Transverse colon (tissue), 4 donors: ENCODE results near the gene CFAP221. TPM values are rescaled to one million over a fixed set of nuclear protein-coding genes. Genes with fewer than 3 reads are reported as not detected.

Experiments used
- DNase-seq: peaks from one replicate; pipeline ENCODE4 v3.0.0-alpha.2; 2019
- H3K27ac ChIP-seq, 4 donors: fragments of 200-600 bp; sonication (generic); 2 replicates each; pipeline ENCODE4 v1.5.1; 2016 to 2018; ENCODE audit warnings: inconsistent platforms in 4 of 4
- H3K27me3 ChIP-seq: fragments of 200-600 bp; sonication (generic); 2 replicates; pipeline ENCODE4 v1.5.1; 2017; ENCODE audit warnings: inconsistent platforms
- H3K36me3 ChIP-seq, 4 donors: fragments of 200-600 bp; sonication (generic); 2 replicates each; pipeline ENCODE4 v1.5.1; 2017 to 2019; ENCODE audit warnings: inconsistent platforms in 4 of 4
- H3K4me1 ChIP-seq, 4 donors: fragments of 200-600 bp; sonication (generic); 2 replicates each; pipeline ENCODE4 v1.5.1; 2017 to 2020; ENCODE audit warnings: inconsistent platforms in 4 of 4
- H3K4me3 ChIP-seq, 4 donors: fragments of 200-600 bp; sonication (generic); 1 replicate in 1 of 4; 2 replicates in 3 of 4; pipeline versions ENCODE4 v1.5.1 to v1.6.1; 2017 to 2019; ENCODE audit warnings: inconsistent platforms in 4 of 4
- H3K9me3 ChIP-seq, 2 donors: fragments of 200-600 bp; sonication (generic); 2 replicates each; pipeline ENCODE4 v1.5.1; 2017 to 2019; ENCODE audit warnings: inconsistent platforms in 2 of 2
- CTCF ChIP-seq, 5 experiments: fragments of 200-600 bp in 3 of 5; fragments of 450-650 bp in 2 of 5; sonication (generic) in 3 of 5; IDR thresholded peaks; 1 replicate in 2 of 5; 2 replicates in 3 of 5; pipeline ENCODE4 v1.5.1; 2016 to 2017; ENCODE audit warnings: antibody characterized with exemption in 5 of 5, inconsistent platforms in 3 of 5, mild to moderate bottlenecking in 2 of 5, moderate library complexity in 1 of 5
- EP300 ChIP-seq: sonication (generic); formaldehyde crosslinking; IDR thresholded peaks from one replicate; pipeline ENCODE4 v1.6.1; 2017; ENCODE audit warnings: antibody characterized with exemption, low read depth
- POLR2A ChIP-seq: fragments of 450-650 bp; IDR thresholded peaks from one replicate; pipeline ENCODE4 v1.6.1; 2016; ENCODE audit warnings: antibody characterized with exemption, mild to moderate bottlenecking, moderate library complexity
- POLR2AphosphoS5 ChIP-seq, 3 donors: sonication (generic); formaldehyde crosslinking; IDR thresholded peaks; one replicate each; pipeline ENCODE4 v1.6.1; 2016; ENCODE audit warnings: antibody characterized with exemption in 3 of 3
- WGBS, 2 donors: methylation state at CpG; one replicate each; pipeline ENCODE4 v1.1.5; 2018; ENCODE audit warnings: low coverage in 1 of 2; 5-methylcytosine and 5-hydroxymethylcytosine counted together
- in situ Hi-C, 4 donors: fragments of 200-750 bp; cut with MboI; loops; one replicate each; pipeline versions ENCODE4 v1.15.0 to v1.15.1; 2017; ENCODE audit warnings: low sequenced_read_pairs in 3 of 4, low pct_ligation_motif_present in 1 of 4, low pct_unique_long_range_greater_than_20kb in 1 of 4
- intact Hi-C: fragments of 100-400 bp; cut with DNase I; formaldehyde crosslinking; loops from one replicate; pipeline ENCODE4 v1.15.1; 2023; ENCODE audit warnings: low total_unique reads
- total RNA-seq, 4 donors: library from RNA; depleted of rRNA; stranded (reverse); fragments of >200 nt; gene quantifications; one replicate each; pipeline ENCODE4 v1.1.0, GENCODE V29; 2016

The CFAP221 gene
- total RNA-seq, 4 donors from 2014 or later: not detected

- H3K27ac ChIP-seq: no peak overlapping the region
- DNase-seq: no peak
- TF ChIP-seq POLR2A (no peak), EP300 (no peak), POLR2AphosphoS5 (IDR thresholded peaks at IDR 0.05) (no peak), CTCF (IDR thresholded peaks at IDR 0.05) (no peak)
- no peaks in the 10 kb centered on the region for H3K36me3 ChIP-seq
- H3K9me3 ChIP-seq: no peaks in the 10 kb centered on the region
- intact Hi-C loops: no loop called here
- H3K27me3 ChIP-seq: no peaks in the 10 kb centered on the region
- WGBS, 2 donors: 60 to 85% methylated on average over 4 to 6 of the region's 6 CpGs
- in situ Hi-C loops: loop anchor here in 1 of 4 donors (25.0 kb wide), 1 partner anchor 259 kb away; no protein-coding TSS in a partner anchor
- peaks cover 0 to 5% (median 2%) of the 10 kb centered on the region in 4 donors for H3K4me1 ChIP-seq
- H3K4me3 ChIP-seq: no peak overlapping the region
Measured at GRCh38 chr2:119671752-119672151, 127.5 kb downstream of the CFAP221 start.

DNA sequence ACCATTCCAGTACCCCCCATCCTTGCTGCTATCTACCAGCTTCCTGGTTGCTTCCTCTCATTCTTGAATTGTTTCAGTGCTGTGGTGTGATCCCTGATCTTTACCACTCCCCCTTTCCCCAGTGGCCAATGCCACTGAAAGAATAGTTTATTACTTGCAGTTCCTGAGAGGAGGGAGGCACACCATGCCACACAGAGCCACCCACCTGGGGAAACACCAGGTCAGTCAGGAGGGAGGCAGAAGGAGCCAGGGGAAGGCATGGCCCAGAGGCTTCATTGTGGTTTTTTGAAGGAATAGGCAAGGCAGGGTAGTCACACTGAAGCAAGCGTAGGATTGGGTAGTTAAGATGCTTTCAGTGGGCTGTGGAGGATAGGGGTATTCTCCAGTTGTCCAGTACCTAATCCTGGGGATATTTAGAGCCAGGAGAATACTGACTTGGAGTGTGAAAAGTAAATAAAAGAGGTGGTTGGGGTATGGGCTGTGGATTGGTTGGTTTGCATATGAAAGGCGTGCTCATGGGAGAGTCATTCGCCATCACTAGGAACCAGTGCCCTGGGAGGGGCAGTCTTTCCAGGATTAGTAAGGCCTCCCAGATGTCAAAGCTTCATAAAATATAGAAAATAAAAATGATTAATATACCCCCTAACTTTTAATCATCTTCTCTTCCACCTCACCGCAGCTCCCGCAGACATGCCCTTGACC, 128.1 kb downstream of the CFAP221 start:
- 90 to 99% methylated on average over 5 of the region's 5 CpGs for WGBS, 2 donors
- intact Hi-C loops: no loop called here
- DNase-seq: no peak

GRCh38 chr2:119673796-119674195, 129.5 kb downstream of the CFAP221 start:
- H3K4me1 ChIP-seq: peaks cover 0 to 12% (median 2%) of the 10 kb centered on the region in 4 donors
- no peak overlapping the region for H3K4me3 ChIP-seq
- H3K27ac ChIP-seq: no peak overlapping the region
- no peak for DNase-seq
- H3K27me3 ChIP-seq: no peaks in the 10 kb centered on the region
- intact Hi-C loops: no loop called here
- in situ Hi-C loops: loop anchor here in 1 of 4 donors (25.0 kb wide), 1 partner anchor 261 kb away; no protein-coding TSS in a partner anchor
- no peaks in the 10 kb centered on the region for H3K9me3 ChIP-seq
- WGBS, 2 donors: 85 to 100% methylated on average over 1 to 2 of the region's 2 CpGs
- no peaks in the 10 kb centered on the region for H3K36me3 ChIP-seq
- TF ChIP-seq CTCF (IDR thresholded peaks at IDR 0.05) (no peak), EP300 (no peak), POLR2A (no peak), POLR2AphosphoS5 (IDR thresholded peaks at IDR 0.05) (no peak)

More for the DNA sequence above, 128.1 kb downstream of the CFAP221 start:
- Histone ChIP-seq H3K27ac (no peak overlapping the region), H3K27me3 (no peaks in the 10 kb centered on the region), H3K4me3 (no peak overlapping the region), H3K4me1 (peaks cover 0 to 5% (median 2%) of the 10 kb centered on the region in 4 donors), H3K9me3 (no peaks in the 10 kb centered on the region), H3K36me3 (no peaks in the 10 kb centered on the region)
- in situ Hi-C loops: loop anchor here in 1 of 4 donors (25.0 kb wide), 1 partner anchor 260 kb away; no protein-coding TSS in a partner anchor
- TF ChIP-seq CTCF (IDR thresholded peaks at IDR 0.05): no peak
- no peak for TF ChIP-seq POLR2AphosphoS5 (IDR thresholded peaks at IDR 0.05)
- no peak for TF ChIP-seq POLR2A
- TF ChIP-seq EP300: no peak

GRCh38 chr2:119674711-119675500, 130.7 kb downstream of the CFAP221 start:
- no peak for TF ChIP-seq CTCF (IDR thresholded peaks at IDR 0.05)
- TF ChIP-seq POLR2AphosphoS5 (IDR thresholded peaks at IDR 0.05): no peak
- TF ChIP-seq POLR2A: no peak
- TF ChIP-seq EP300: no peak
- Histone ChIP-seq H3K9me3 (no peaks in the 10 kb centered on the region), H3K4me3 (no peak overlapping the region), H3K27ac (peak overlapping the region in 2 of 4 donors; percentile 24 to 25), H3K27me3 (no peaks in the 10 kb centered on the region), H3K4me1 (peaks cover 3 to 17% (median 7%) of the 10 kb centered on the region in 4 donors), H3K36me3 (no peaks in the 10 kb centered on the region)
- intact Hi-C loops (no loop called here), in situ Hi-C loops (loop anchor here in 1 of 4 donors (25.0 kb wide), 1 partner anchor 263 kb away; no protein-coding TSS in a partner anchor)
- WGBS, 2 donors: 20 to 37% methylated on average over 1 to 10 of the region's 10 CpGs
- DNase-seq: no peak
